Ovary (tissue), 9 donors: ENCODE results near the gene BBS9. TPM values are rescaled to one million over a fixed set of nuclear protein-coding genes. Genes with fewer than 3 reads are reported as not detected.
"Not testable (repeated sequence)": the region's sequence is repeated elsewhere in the genome, so short reads cannot be mapped to it uniquely, and the experiment has no call there.

ENCODE experiments used
- DNase-seq, 5 donors: peaks; one replicate each; pipeline ENCODE4 v3.0.0-alpha.2; 2019 to 2020
- H3K27ac ChIP-seq, 2 donors: fragments of 200-600 bp; one replicate each; pipeline versions ENCODE4 v1.5.1 to v1.8.0; 2019 to 2022
- H3K27me3 ChIP-seq: fragments of 200-600 bp; one replicate; pipeline ENCODE4 v1.8.0; 2022
- H3K36me3 ChIP-seq: fragments of 200-600 bp; sonication (generic); one replicate; pipeline ENCODE4 v1.5.1; 2019
- H3K4me1 ChIP-seq: one replicate; pipeline ENCODE4 v1.8.1; 2013; ENCODE audit warnings: mild to moderate bottlenecking, moderate library complexity; ENCODE audit not compliant: insufficient read depth
- H3K4me3 ChIP-seq: fragments of 200-600 bp; sonication (generic); one replicate; pipeline ENCODE4 v1.5.1; 2017
- H3K9me3 ChIP-seq, 2 donors: fragments of 200-600 bp in 1 of 2; sonication (generic) in 1 of 2; one replicate each; pipeline versions ENCODE4 v1.5.1 to v1.8.1; 2013 to 2019; ENCODE audit warnings: mild to moderate bottlenecking in 1 of 2, moderate library complexity in 1 of 2
- EP300 ChIP-seq: sonication (generic); formaldehyde crosslinking; IDR thresholded peaks from one replicate; pipeline ENCODE4 v1.6.1; 2017; ENCODE audit warnings: antibody characterized with exemption
- POLR2A ChIP-seq: fragments of 450-650 bp; IDR thresholded peaks from one replicate; pipeline ENCODE4 v1.6.1; 2017; ENCODE audit warnings: antibody characterized with exemption, mild to moderate bottlenecking, moderate library complexity
- WGBS, 3 donors: extraction: QIAGEN DNeasy Blood & Tissue Kit in 1 of 3; methylation state at CpG; one replicate each; pipeline versions ENCODE4 v1.1.5 to v1.1.7; 2013 to 2017; 5-methylcytosine and 5-hydroxymethylcytosine counted together
- intact Hi-C, 4 donors: fragments of 100-400 bp; cut with DNase I; formaldehyde crosslinking; loops; one replicate each; pipeline versions ENCODE4 v1.11.0 to v1.15.1; 2022 to 2023
- polyA plus RNA-seq, 2 donors: library from polyadenylated mRNA; stranded (reverse); fragments of 200-250 nt in 1 of 2; fragments of 350-450 nt in 1 of 2; fragmentation: Illumina TruSeq in 1 of 2; extraction: RNeasy Lipid Tissue Mini Kit (QIAGEN cat#74804) in 1 of 2; gene quantifications; one replicate each; pipeline ENCODE4 v1.2.3, GENCODE V29; 2013 to 2014
- total RNA-seq, 7 donors: library from RNA; depleted of rRNA in 2 of 7; stranded (reverse); fragments of >200 nt in 2 of 7; fragmentation: NEBNext Ultra II Directional in 3 of 7; extraction: Animal tissue kit (Norgen Biotek cat#: 25700) in 3 of 7; gene quantifications; one replicate each; pipeline versions ENCODE4 v1.1.0 to v1.2.4, GENCODE V29; 2016 to 2023
- TF ChIP-seq, protein P1 (sequence below), 3 donors: fragments of 450-650 bp in 2 of 3; fragments of 200-600 bp in 1 of 3; IDR thresholded peaks; one replicate each; pipeline versions ENCODE4 v1.5.1 to v1.8.0; 2016 to 2022; ENCODE audit warnings: antibody characterized with exemption in 3 of 3, mild to moderate bottlenecking in 1 of 3
- donor health status: DM: no; HTN: no; CAD: no; lungs with moderate emphysema.
- donor health status: DM: no; HTN: no; CAD: no.
- donor health status: Bipolar disorder and iron deficiency.
- donor health status: DM: yes; HTN: yes; CAD: no.
- donor health status: DM: no; HTN: no; CAD: no.
- donor health status: DM: yes; HTN: yes; CAD: no.

BBS9 gene
- total and polyA plus RNA-seq, 9 donors: 8.1 to 42.0 (median 29.7) TPM

GRCh38 chr7:33477719-33478480 is 348.5 kb downstream of the BBS9 start:
- H3K27ac ChIP-seq: no peak overlapping the region
- no peaks in the 10 kb centered on the region for H3K27me3 ChIP-seq
- TF ChIP-seq, protein P1, sequence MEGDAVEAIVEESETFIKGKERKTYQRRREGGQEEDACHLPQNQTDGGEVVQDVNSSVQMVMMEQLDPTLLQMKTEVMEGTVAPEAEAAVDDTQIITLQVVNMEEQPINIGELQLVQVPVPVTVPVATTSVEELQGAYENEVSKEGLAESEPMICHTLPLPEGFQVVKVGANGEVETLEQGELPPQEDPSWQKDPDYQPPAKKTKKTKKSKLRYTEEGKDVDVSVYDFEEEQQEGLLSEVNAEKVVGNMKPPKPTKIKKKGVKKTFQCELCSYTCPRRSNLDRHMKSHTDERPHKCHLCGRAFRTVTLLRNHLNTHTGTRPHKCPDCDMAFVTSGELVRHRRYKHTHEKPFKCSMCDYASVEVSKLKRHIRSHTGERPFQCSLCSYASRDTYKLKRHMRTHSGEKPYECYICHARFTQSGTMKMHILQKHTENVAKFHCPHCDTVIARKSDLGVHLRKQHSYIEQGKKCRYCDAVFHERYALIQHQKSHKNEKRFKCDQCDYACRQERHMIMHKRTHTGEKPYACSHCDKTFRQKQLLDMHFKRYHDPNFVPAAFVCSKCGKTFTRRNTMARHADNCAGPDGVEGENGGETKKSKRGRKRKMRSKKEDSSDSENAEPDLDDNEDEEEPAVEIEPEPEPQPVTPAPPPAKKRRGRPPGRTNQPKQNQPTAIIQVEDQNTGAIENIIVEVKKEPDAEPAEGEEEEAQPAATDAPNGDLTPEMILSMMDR (IDR thresholded peaks at IDR 0.05): no peak
- TF ChIP-seq EP300 (no peak), POLR2A (no peak)
- H3K36me3 ChIP-seq: no peaks in the 10 kb centered on the region
- 94 to 100% (median 98%) methylated on average over 1 of the region's 1 CpG for WGBS, 3 donors
- no peak overlapping the region for H3K4me3 ChIP-seq
- intact Hi-C loops: no loop called here
- H3K9me3 ChIP-seq: no peaks in the 10 kb centered on the region
- no peak for DNase-seq
- no peaks in the 10 kb centered on the region for H3K4me1 ChIP-seq

DNA sequence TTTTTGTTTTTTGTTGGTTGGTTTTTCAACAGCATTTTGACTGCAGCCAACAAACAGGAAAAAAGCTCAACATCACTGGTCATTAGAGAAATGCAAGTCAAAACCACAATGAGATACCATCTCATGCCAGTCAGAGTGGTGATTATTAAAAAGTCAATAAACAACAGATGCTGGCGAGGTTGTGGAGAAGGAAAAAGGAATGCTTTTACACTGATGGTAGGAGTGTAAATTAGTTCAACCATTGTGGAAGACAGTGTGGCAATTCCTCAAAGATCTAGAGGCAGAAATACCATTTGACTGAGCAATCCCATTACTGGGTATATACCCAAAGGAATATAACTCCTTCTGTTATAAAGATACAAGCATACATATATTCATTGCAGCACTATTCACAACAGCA is 355.1 kb downstream of the BBS9 start:
- H3K36me3 ChIP-seq, intact Hi-C loops, H3K4me1 ChIP-seq, DNase-seq, H3K27me3 ChIP-seq, H3K4me3 ChIP-seq, H3K27ac ChIP-seq, H3K9me3 ChIP-seq: not testable (repeated sequence)
- 94 to 98% (median 98%) methylated on average over 1 of the region's 1 CpG for WGBS, 3 donors

DNA sequence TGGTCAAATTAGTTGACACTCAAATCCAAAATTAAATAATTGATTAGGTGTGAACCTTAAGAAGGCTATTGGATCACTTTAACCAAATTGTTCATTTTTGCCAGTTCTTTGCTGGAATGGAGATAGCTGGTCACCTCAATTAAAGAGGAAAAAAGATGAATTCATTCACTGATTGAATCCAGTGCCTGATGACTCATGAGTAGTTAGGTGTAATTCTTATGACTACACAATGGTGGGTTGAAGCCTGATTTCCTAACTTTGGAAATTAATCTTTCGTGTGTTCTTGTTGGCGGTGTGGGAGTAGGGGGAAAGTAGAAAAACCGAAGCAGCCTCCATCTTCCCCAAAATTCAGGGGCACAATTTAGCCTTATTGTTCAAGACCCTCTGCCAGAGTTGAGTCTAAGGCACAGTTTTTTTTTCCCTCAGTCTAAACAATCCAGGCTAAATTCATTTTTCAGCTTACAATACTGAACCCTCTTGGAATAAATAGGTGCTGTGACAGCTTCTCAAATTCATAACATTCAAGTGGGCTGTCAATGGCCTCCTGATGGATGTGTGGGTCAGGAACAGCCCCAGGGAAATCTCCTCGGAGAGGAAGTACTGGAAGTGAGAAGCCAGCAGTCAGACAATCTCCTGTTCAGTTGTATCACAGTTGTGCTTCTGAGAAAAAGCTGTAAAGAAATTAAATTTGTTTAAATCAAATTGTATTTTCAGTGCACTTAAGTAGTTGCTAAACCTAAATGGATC is 356.6 kb downstream of the BBS9 start:
- intact Hi-C loops: no loop called here
- no peak overlapping the region for H3K27ac ChIP-seq
- H3K4me1 ChIP-seq: no peaks in the 10 kb centered on the region
- no peaks in the 10 kb centered on the region for H3K27me3 ChIP-seq
- TF ChIP-seq EP300 (no peak), POLR2A (no peak)
- TF ChIP-seq, protein P1 (IDR thresholded peaks at IDR 0.05): no peak
- no peaks in the 10 kb centered on the region for H3K9me3 ChIP-seq
- H3K4me3 ChIP-seq: no peak overlapping the region
- H3K36me3 ChIP-seq: no peaks in the 10 kb centered on the region
- no peak for DNase-seq
- WGBS, 3 donors: 87 to 90% (median 89%) methylated on average over 4 of the region's 4 CpGs

DNA sequence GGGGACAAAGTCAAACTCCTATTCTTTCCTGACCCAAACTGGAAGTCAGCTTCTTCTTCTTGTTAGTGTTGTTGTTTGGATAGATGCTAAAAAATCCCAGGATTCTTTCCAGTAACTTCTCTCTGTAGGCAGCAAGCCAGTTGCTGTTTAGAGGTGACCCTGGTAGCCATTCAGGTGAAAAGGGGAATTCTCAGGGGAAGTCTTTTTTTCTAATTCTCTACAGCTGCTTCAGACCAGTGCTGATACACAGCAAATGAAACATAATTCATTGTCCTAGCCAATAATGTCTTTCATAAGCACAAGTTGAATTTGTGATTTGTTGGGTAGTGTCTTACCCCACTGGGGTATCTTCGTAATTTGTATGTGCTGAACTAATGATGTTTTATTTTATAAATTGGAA is 357.3 kb downstream of the BBS9 start:
- intact Hi-C loops: no loop called here
- H3K4me3 ChIP-seq: no peak overlapping the region
- H3K27ac ChIP-seq: no peak overlapping the region
- whole genome bisulfite sequencing, 3 donors: 95 to 100% (median 100%) methylated on average over 1 of the region's 1 CpG
- no peaks in the 10 kb centered on the region for H3K9me3 ChIP-seq
- no peaks in the 10 kb centered on the region for H3K4me1 ChIP-seq
- TF ChIP-seq POLR2A: no peak
- no peak for DNase-seq
- no peaks in the 10 kb centered on the region for H3K36me3 ChIP-seq
- H3K27me3 ChIP-seq: no peaks in the 10 kb centered on the region

- H3K27me3 ChIP-seq: no peaks in the 10 kb centered on the region
- H3K4me1 ChIP-seq: no peaks in the 10 kb centered on the region
- H3K27ac ChIP-seq: no peak overlapping the region
- TF ChIP-seq EP300 (no peak), POLR2A (no peak)
- TF ChIP-seq, protein P1 (IDR thresholded peaks at IDR 0.05): no peak
- H3K36me3 ChIP-seq: no peaks in the 10 kb centered on the region
- H3K9me3 ChIP-seq: no peaks in the 10 kb centered on the region
- no peak for DNase-seq
- no peak overlapping the region for H3K4me3 ChIP-seq
- intact Hi-C loops: no loop called here
Measured at GRCh38 chr7:33487998-33488682, 358.8 kb downstream of the BBS9 start.
